Measurements from ENCODE around the gene DPPA2. TPM values are rescaled to one million over a fixed set of nuclear protein-coding genes. Genes with fewer than 3 reads are reported as not detected.

The DPPA2 gene
- total RNA-seq, 2 experiments from 2014 or later: not detected

GRCh38 chr3:109330405-109330804, 14.1 kb upstream of the DPPA2 start:
- Histone ChIP-seq H3K4me1 (ENCODE audit: insufficient read depth, low read length) (no peaks in the 10 kb centered on the region), H3K36me3 (ENCODE audit: insufficient read depth, low read length) (no peaks in the 10 kb centered on the region), H3K9me3 (ENCODE audit: control insufficient read depth in 1 of 2, insufficient read depth in 1 of 2, low read length in 2 of 2) (peaks cover 0 to 2% of the 10 kb centered on the region in 2 experiments), H3K4me3 (ENCODE audit: low read length) (no peak overlapping the region), H3K27me3 (ENCODE audit: control insufficient read depth in 1 of 2, insufficient read depth in 2 of 2, low read length in 2 of 2) (peaks cover 0 to 1% of the 10 kb centered on the region in 2 experiments), H3K27ac (ENCODE audit: low read depth in 1 of 2, low read length in 2 of 2) (no peak overlapping the region)
- no peak for TF ChIP-seq CTCF (IDR thresholded peaks at IDR 0.05)
- Mint-ChIP-seq H3K4me1 (ENCODE audit: low read depth) (no peaks in the 10 kb centered on the region), H3K9me3 (no peaks in the 10 kb centered on the region), H3K27ac (no peak overlapping the region), H3K27me3 (peaks cover 8% of the 10 kb centered on the region), H3K4me3 (no peak overlapping the region), H3K36me3 (ENCODE audit: low read depth) (no peaks in the 10 kb centered on the region)
- ChIA-PET POLR2A (no interaction called here), CTCF (no interaction called here)
- DNase-seq: no peak
- ATAC-seq (ENCODE audit: poor library complexity): no peak
- intact Hi-C loops (cut with DNase I, micrococcal nuclease): no loop called here

- ChIA-PET POLR2A (no interaction called here), CTCF (no interaction called here)
- Histone ChIP-seq H3K9me3 (ENCODE audit: control insufficient read depth in 1 of 2, insufficient read depth in 1 of 2, low read length in 2 of 2) (peaks cover 0 to 6% of the 10 kb centered on the region in 2 experiments), H3K27ac (ENCODE audit: low read depth in 1 of 2, low read length in 2 of 2) (no peak overlapping the region), H3K36me3 (ENCODE audit: insufficient read depth, low read length) (no peaks in the 10 kb centered on the region), H3K27me3 (ENCODE audit: control insufficient read depth in 1 of 2, insufficient read depth in 2 of 2, low read length in 2 of 2) (no peaks in the 10 kb centered on the region), H3K4me3 (ENCODE audit: low read length) (no peak overlapping the region), H3K4me1 (ENCODE audit: insufficient read depth, low read length) (no peaks in the 10 kb centered on the region)
- no peak for DNase-seq
- no peaks in the 10 kb centered on the region for H3K27me3 Mint-ChIP-seq
- no peaks in the 10 kb centered on the region for H3K9me3 Mint-ChIP-seq
- H3K4me3 Mint-ChIP-seq: no peak overlapping the region
- intact Hi-C loops (cut with DNase I, micrococcal nuclease): no loop called here
- TF ChIP-seq CTCF (IDR thresholded peaks at IDR 0.05): no peak
- ATAC-seq (ENCODE audit: poor library complexity): no peak
- no peaks in the 10 kb centered on the region for H3K36me3 Mint-ChIP-seq (ENCODE audit: low read depth)
- H3K27ac Mint-ChIP-seq: no peak overlapping the region
- no peaks in the 10 kb centered on the region for H3K4me1 Mint-ChIP-seq (ENCODE audit: low read depth)
These were observed 11.9 kb upstream of the DPPA2 start for GRCh38 chr3:109328202-109328601.

GRCh38 chr3:109325657-109326056, 9.3 kb upstream of the DPPA2 start:
- DNase-seq (no peak), ATAC-seq (ENCODE audit: poor library complexity) (no peak)
- Histone ChIP-seq H3K9me3 (ENCODE audit: control insufficient read depth in 1 of 2, insufficient read depth in 1 of 2, low read length in 2 of 2) (peaks cover 0 to 6% of the 10 kb centered on the region in 2 experiments), H3K27ac (ENCODE audit: low read depth in 1 of 2, low read length in 2 of 2) (no peak overlapping the region), H3K27me3 (ENCODE audit: control insufficient read depth in 1 of 2, insufficient read depth in 2 of 2, low read length in 2 of 2) (no peaks in the 10 kb centered on the region), H3K4me1 (ENCODE audit: insufficient read depth, low read length) (no peaks in the 10 kb centered on the region), H3K4me3 (ENCODE audit: low read length) (no peak overlapping the region), H3K36me3 (ENCODE audit: insufficient read depth, low read length) (no peaks in the 10 kb centered on the region)
- H3K27ac Mint-ChIP-seq: no peak overlapping the region
- H3K27me3 Mint-ChIP-seq: no peaks in the 10 kb centered on the region
- H3K4me3 Mint-ChIP-seq: no peak overlapping the region
- H3K36me3 Mint-ChIP-seq (ENCODE audit: low read depth): no peaks in the 10 kb centered on the region
- no peak for TF ChIP-seq CTCF (IDR thresholded peaks at IDR 0.05)
- H3K4me1 Mint-ChIP-seq (ENCODE audit: low read depth): no peaks in the 10 kb centered on the region
- ChIA-PET CTCF (no interaction called here), POLR2A (no interaction called here)
- intact Hi-C loops (cut with DNase I, micrococcal nuclease): no loop called here
- H3K9me3 Mint-ChIP-seq: no peaks in the 10 kb centered on the region
